Left ventricle myocardium inferior (tissue), 1 donor: ENCODE results near the gene NUP54. TPM values are rescaled to one million over a fixed set of nuclear protein-coding genes. Genes with fewer than 3 reads are reported as not detected.

Source experiments
- DNase-seq: peaks from one replicate; pipeline ENCODE4 v3.0.0-alpha.2; 2020
- H3K27ac ChIP-seq: fragments of 200-600 bp; replicated peaks from 2 replicates; pipeline ENCODE4 v1.8.0; 2021
- H3K27me3 ChIP-seq: fragments of 200-600 bp; 2 replicates; pipeline ENCODE4 v1.8.0; 2021; ENCODE audit warnings: low read depth
- H3K36me3 ChIP-seq: fragments of 200-600 bp; 2 replicates; pipeline ENCODE4 v1.8.0; 2021
- H3K4me1 ChIP-seq: fragments of 200-600 bp; 2 replicates; pipeline ENCODE4 v1.8.0; 2021
- H3K4me3 ChIP-seq: fragments of 200-600 bp; 2 replicates; pipeline ENCODE4 v1.8.0; 2021; ENCODE audit warnings: mild to moderate bottlenecking, moderate library complexity
- H3K9me3 ChIP-seq: fragments of 200-600 bp; replicated peaks from 2 replicates; pipeline ENCODE4 v1.8.0; 2021
- CTCF ChIP-seq: fragments of 200-600 bp; IDR thresholded peaks from 2 replicates; pipeline ENCODE4 v1.8.0; 2021; ENCODE audit warnings: antibody characterized with exemption, mild to moderate bottlenecking, borderline replicate concordance
- intact Hi-C: fragments of 100-400 bp; cut with micrococcal nuclease; formaldehyde crosslinking; loops from one replicate; pipeline ENCODE4 v1.11.0; 2022
- total RNA-seq: library from RNA; stranded (reverse); fragmentation: NEBNext Ultra II Directional; extraction: Animal tissue kit (Norgen Biotek cat#: 25700); gene quantifications from one replicate; pipeline ENCODE4 v1.2.1, GENCODE V29; 2021
- donor health status: DM: no; HTN: yes; CAD: no; lungs with severe emphysema.

NUP54 gene
- total RNA-seq, 1 donor from 2014 or later: 18.0 TPM

- Histone ChIP-seq H3K4me3 (no peak overlapping the region), H3K9me3 (no peaks in the 10 kb centered on the region), H3K4me1 (no peaks in the 10 kb centered on the region), H3K36me3 (peaks cover 88% of the 10 kb centered on the region), H3K27me3 (no peaks in the 10 kb centered on the region), H3K27ac (no peak overlapping the region)
- intact Hi-C loops: no loop called here
- no peak for TF ChIP-seq CTCF
- no peak for DNase-seq
Observed at GRCh38 chr4:76120199-76120598, 28.0 kb downstream of the NUP54 start.

- no peak for DNase-seq
- H3K27ac ChIP-seq: no peak overlapping the region
- intact Hi-C loops: no loop called here
- peaks cover 94% of the 10 kb centered on the region for H3K36me3 ChIP-seq
- H3K4me1 ChIP-seq: no peaks in the 10 kb centered on the region
- TF ChIP-seq CTCF: no peak
- H3K9me3 ChIP-seq: no peaks in the 10 kb centered on the region
- no peak overlapping the region for H3K4me3 ChIP-seq
- H3K27me3 ChIP-seq: no peaks in the 10 kb centered on the region
Observed at GRCh38 chr4:76117536-76117935, 30.7 kb downstream of the NUP54 start.

- no peak overlapping the region for H3K4me3 ChIP-seq
- no peak for TF ChIP-seq CTCF
- H3K27me3 ChIP-seq: no peaks in the 10 kb centered on the region
- H3K4me1 ChIP-seq: no peaks in the 10 kb centered on the region
- H3K27ac ChIP-seq: no peak overlapping the region
- intact Hi-C loops: no loop called here
- H3K36me3 ChIP-seq: peaks cover 94% of the 10 kb centered on the region
- no peak for DNase-seq
- H3K9me3 ChIP-seq: no peaks in the 10 kb centered on the region
Observed at GRCh38 chr4:76116821-76117220, 31.4 kb downstream of the NUP54 start.

- Histone ChIP-seq H3K36me3 (peaks cover 24% of the 10 kb centered on the region), H3K4me3 (no peak overlapping the region), H3K27me3 (no peaks in the 10 kb centered on the region), H3K4me1 (peaks cover 6% of the 10 kb centered on the region), H3K27ac (no peak overlapping the region), H3K9me3 (no peaks in the 10 kb centered on the region)
- no peak for TF ChIP-seq CTCF
- intact Hi-C loops: no loop called here
- no peak for DNase-seq
Observed at GRCh38 chr4:76108467-76109181, 39.6 kb downstream of the NUP54 start.

- no peak for DNase-seq
- H3K36me3 ChIP-seq: peaks cover 2% of the 10 kb centered on the region
- no peak for TF ChIP-seq CTCF
- no peaks in the 10 kb centered on the region for H3K27me3 ChIP-seq
- H3K4me3 ChIP-seq: no peak overlapping the region
- no peak overlapping the region for H3K27ac ChIP-seq
- intact Hi-C loops: no loop called here
- no peaks in the 10 kb centered on the region for H3K9me3 ChIP-seq
- peaks cover 6% of the 10 kb centered on the region for H3K4me1 ChIP-seq
Observed at GRCh38 chr4:76106442-76106841, 41.8 kb downstream of the NUP54 start.
